Measurements from ENCODE around the gene TMC7. TPM values are rescaled to one million over a fixed set of nuclear protein-coding genes. Genes with fewer than 3 reads are reported as not detected.

Gene TMC7
- total and polyA plus RNA-seq, 2 of the 13 experiments (the other 11 are each of a cell fraction or from before 2014, with no cell fraction given), result 1.2 to 5.1 TPM

DNA sequence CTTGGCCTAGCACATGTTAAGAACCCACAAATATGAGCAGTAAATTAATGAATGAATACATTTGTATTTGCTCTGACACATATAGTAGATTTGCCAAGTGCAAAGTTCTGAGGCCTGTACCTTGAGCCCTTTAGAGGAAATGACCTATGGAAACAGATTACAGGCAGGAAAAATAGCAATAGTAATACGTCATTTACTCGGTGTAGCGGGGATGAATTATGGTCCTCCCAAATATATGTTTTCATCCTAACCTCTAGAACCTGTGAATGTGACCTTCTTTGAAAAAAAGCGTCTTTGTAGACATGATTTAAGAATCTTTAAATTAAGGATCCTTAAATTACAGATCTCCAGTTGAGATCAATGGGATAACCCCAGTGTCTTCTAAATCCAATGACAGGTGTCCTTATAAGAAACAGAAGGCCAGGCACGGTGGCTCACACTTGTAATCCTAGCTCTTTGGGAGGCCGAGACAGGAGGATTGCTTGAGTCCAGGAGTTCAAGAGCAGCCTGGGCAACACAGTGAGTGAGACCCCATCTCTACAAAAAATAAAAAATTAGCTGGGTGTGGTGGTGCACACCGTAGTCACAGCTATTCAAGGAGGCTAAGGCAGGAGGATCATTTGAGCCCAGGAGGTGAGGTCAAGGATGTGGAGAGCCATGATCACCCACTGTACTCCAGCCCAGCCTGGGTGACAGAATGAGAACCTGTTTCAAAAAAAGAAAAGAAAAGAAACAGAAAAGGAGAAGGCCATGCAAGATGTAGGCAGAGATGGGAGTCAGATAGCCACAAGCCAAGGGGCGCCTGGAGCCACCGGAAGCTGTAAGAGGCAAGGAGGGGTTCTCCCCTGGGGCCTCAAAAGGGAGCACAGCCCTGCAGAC is 124.9 kb downstream of the TMC7 start (continued):
- TF ChIP-seq ZNF3 (CRISPR knock-in tag; IDR thresholded peaks at IDR 0.05) (no peak), ZNF550 (CRISPR knock-in tag; IDR thresholded peaks at IDR 0.05; ENCODE audit: borderline replicate concordance) (no peak), SP1 (IDR thresholded peaks at IDR 0.05) (no peak), SP1 (CRISPR knock-in tag; IDR thresholded peaks at IDR 0.05) (no peak), RXRB (CRISPR knock-in tag; IDR thresholded peaks at IDR 0.05; ENCODE audit: borderline replicate concordance) (peak; percentile 66; the same call in 1 of the 2 replicates), JDP2 (CRISPR knock-in tag; IDR thresholded peaks at IDR 0.05; ENCODE audit: borderline replicate concordance) (no peak), ZMYM2 (CRISPR knock-in tag; IDR thresholded peaks at IDR 0.05) (peak; percentile 77; the same call in 1 of the 2 replicates), MED13 (CRISPR knock-in tag; IDR thresholded peaks at IDR 0.05) (no peak), PHF20 (CRISPR knock-in tag; IDR thresholded peaks at IDR 0.05) (no peak), SAFB2 (CRISPR knock-in tag; IDR thresholded peaks at IDR 0.05; ENCODE audit: borderline replicate concordance, low read depth) (no peak; the same call in 1 of the 2 replicates), PHB2 (IDR thresholded peaks at IDR 0.05; ENCODE audit: partially characterized antibody) (no peak), ZNF891 (CRISPR knock-in tag; IDR thresholded peaks at IDR 0.05) (no peak)
- TF ChIP-seq, protein P1, sequence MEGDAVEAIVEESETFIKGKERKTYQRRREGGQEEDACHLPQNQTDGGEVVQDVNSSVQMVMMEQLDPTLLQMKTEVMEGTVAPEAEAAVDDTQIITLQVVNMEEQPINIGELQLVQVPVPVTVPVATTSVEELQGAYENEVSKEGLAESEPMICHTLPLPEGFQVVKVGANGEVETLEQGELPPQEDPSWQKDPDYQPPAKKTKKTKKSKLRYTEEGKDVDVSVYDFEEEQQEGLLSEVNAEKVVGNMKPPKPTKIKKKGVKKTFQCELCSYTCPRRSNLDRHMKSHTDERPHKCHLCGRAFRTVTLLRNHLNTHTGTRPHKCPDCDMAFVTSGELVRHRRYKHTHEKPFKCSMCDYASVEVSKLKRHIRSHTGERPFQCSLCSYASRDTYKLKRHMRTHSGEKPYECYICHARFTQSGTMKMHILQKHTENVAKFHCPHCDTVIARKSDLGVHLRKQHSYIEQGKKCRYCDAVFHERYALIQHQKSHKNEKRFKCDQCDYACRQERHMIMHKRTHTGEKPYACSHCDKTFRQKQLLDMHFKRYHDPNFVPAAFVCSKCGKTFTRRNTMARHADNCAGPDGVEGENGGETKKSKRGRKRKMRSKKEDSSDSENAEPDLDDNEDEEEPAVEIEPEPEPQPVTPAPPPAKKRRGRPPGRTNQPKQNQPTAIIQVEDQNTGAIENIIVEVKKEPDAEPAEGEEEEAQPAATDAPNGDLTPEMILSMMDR (CRISPR knock-in tag; IDR thresholded peaks at IDR 0.05), result no peak
- TF ChIP-seq, protein P2, sequence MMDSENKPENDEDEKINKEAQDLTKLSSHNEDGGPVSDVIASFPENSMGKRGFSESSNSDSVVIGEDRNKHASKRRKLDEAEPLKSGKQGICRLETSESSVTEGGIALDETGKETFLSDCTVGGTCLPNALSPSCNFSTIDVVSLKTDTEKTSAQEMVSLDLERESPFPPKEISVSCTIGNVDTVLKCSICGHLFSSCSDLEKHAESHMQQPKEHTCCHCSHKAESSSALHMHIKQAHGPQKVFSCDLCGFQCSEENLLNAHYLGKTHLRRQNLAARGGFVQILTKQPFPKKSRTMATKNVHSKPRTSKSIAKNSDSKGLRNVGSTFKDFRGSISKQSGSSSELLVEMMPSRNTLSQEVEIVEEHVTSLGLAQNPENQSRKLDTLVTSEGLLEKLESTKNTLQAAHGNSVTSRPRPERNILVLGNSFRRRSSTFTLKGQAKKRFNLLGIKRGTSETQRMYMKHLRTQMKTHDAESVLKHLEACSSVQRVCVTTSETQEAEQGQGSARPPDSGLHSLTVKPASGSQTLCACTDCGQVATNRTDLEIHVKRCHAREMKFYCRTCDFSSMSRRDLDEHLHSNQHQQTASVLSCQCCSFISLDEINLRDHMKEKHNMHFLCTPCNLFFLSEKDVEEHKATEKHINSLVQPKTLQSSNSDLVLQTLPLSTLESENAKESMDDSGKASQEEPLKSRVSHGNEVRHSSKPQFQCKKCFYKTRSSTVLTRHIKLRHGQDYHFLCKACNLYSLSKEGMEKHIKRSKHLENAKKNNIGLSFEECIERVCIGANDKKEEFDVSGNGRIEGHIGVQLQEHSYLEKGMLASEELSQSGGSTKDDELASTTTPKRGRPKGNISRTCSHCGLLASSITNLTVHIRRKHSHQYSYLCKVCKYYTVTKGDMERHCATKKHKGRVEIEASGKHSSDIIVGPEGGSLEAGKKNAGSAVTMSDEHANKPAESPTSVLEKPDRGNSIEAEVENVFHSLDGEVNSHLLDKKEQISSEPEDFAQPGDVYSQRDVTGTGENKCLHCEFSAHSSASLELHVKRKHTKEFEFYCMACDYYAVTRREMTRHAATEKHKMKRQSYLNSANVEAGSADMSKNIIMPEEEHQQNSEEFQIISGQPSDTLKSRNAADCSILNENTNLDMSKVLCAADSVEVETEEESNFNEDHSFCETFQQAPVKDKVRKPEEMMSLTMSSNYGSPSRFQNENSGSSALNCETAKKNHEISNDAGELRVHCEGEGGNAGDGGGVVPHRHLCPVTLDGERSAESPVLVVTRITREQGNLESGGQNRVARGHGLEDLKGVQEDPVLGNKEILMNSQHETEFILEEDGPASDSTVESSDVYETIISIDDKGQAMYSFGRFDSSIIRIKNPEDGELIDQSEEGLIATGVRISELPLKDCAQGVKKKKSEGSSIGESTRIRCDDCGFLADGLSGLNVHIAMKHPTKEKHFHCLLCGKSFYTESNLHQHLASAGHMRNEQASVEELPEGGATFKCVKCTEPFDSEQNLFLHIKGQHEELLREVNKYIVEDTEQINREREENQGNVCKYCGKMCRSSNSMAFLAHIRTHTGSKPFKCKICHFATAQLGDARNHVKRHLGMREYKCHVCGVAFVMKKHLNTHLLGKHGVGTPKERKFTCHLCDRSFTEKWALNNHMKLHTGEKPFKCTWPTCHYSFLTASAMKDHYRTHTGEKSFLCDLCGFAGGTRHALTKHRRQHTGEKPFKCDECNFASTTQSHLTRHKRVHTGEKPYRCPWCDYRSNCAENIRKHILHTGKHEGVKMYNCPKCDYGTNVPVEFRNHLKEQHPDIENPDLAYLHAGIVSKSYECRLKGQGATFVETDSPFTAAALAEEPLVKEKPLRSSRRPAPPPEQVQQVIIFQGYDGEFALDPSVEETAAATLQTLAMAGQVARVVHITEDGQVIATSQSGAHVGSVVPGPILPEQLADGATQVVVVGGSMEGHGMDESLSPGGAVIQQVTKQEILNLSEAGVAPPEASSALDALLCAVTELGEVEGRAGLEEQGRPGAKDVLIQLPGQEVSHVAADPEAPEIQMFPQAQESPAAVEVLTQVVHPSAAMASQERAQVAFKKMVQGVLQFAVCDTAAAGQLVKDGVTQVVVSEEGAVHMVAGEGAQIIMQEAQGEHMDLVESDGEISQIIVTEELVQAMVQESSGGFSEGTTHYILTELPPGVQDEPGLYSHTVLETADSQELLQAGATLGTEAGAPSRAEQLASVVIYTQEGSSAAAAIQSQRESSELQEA (CRISPR knock-in tag; IDR thresholded peaks at IDR 0.05; ENCODE audit: not compliant biosample characterization), result no peak
- TF ChIP-seq, protein P3, sequence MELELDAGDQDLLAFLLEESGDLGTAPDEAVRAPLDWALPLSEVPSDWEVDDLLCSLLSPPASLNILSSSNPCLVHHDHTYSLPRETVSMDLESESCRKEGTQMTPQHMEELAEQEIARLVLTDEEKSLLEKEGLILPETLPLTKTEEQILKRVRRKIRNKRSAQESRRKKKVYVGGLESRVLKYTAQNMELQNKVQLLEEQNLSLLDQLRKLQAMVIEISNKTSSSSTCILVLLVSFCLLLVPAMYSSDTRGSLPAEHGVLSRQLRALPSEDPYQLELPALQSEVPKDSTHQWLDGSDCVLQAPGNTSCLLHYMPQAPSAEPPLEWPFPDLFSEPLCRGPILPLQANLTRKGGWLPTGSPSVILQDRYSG (CRISPR knock-in tag; IDR thresholded peaks at IDR 0.05), result 0 out of 2 replicates have a peak, but pooled peaks have one; percentile 70
- TF ChIP-seq, protein P4, sequence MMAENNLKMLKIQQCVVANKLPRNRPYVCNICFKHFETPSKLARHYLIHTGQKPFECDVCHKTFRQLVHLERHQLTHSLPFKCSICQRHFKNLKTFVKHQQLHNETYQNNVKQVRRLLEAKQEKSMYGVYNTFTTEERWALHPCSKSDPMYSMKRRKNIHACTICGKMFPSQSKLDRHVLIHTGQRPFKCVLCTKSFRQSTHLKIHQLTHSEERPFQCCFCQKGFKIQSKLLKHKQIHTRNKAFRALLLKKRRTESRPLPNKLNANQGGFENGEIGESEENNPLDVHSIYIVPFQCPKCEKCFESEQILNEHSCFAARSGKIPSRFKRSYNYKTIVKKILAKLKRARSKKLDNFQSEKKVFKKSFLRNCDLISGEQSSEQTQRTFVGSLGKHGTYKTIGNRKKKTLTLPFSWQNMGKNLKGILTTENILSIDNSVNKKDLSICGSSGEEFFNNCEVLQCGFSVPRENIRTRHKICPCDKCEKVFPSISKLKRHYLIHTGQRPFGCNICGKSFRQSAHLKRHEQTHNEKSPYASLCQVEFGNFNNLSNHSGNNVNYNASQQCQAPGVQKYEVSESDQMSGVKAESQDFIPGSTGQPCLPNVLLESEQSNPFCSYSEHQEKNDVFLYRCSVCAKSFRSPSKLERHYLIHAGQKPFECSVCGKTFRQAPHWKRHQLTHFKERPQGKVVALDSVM (CRISPR knock-in tag; IDR thresholded peaks at IDR 0.05), result peak; percentile 87
